Neural progenitor cell (in vitro differentiated cells): Measurements from ENCODE around the gene FAM193A.

Source experiments
- CTCF ChIP-seq: fragments of 200-600 bp; sonication (generic); IDR thresholded peaks from 2 replicates; pipeline ENCODE4 v1.5.1; 2017; ENCODE audit warnings: antibody characterized with exemption, mild to moderate bottlenecking
- EZH2phosphoT487 ChIP-seq: fragments of 200-600 bp; sonication (generic); IDR thresholded peaks from 2 replicates; pipeline ENCODE4 v1.6.1; 2017; ENCODE audit warnings: antibody characterized with exemption

GRCh38 chr4:2494992-2495391 is 41.5 kb upstream of the FAM193A start:
- TF ChIP-seq CTCF: no peak
- no peak for TF ChIP-seq EZH2phosphoT487
